HepG2 (cell line): Measurements from ENCODE around the gene RAB28. TPM values are rescaled to one million over a fixed set of nuclear protein-coding genes. Genes with fewer than 3 reads are reported as not detected.

Source experiments
- ATAC-seq: fragments of 200-7000 bp; cut with Tn5 transposase; 3 replicates; pipeline ENCODE4 v1.9.1; 2020; ENCODE audit warnings: mild to moderate bottlenecking, moderate library complexity
- BruUV-seq: library from RNA; stranded (reverse); fragments of 400-500 nt; replicated peaks from 2 replicates; lab custom pipeline; 2021; lab: Mats Ljungman, UMichigan
- CTCF ChIA-PET: fragments of 300-600 bp; formaldehyde crosslinking; extraction: SDS; loops from one replicate; lab custom pipeline; 2021; ENCODE audit warnings: low total read pairs, inconsistent platforms, low intra/inter-chr PET ratio; lab: Yijun Ruan, JAX
- POLR2A ChIA-PET: fragments of 350-600 bp; sonication (Branson Sonifier 250); formaldehyde crosslinking; loops from one replicate; lab custom pipeline; 2020; ENCODE audit warnings: antibody characterized with exemption, inconsistent platforms; lab: Yijun Ruan, JAX
- DNase-seq: peaks from one replicate; pipeline ENCODE4 v3.0.0-alpha.2; 2015; ENCODE audit warnings: low spot score
- FAIRE-seq: peaks from 3 replicates; lab custom pipeline; 2011; peaks lifted over from hg19 to GRCh38; lab: Jason Lieb, UNC
- H2AFZ ChIP-seq: one replicate; pipeline ENCODE4 v1.6.1; 2011; ENCODE audit warnings: low read length, inconsistent platforms
- H3K27ac ChIP-seq: fragments of 300-600 bp; 3 replicates; pipeline ENCODE4 v1.8.0; 2011; ENCODE audit warnings: mixed run types, mild to moderate bottlenecking, mixed read lengths, low read length, inconsistent platforms; ENCODE audit not compliant: insufficient read depth; ENCODE audit errors: extremely low read length
- H3K27me3 ChIP-seq, 2 experiments: fragments of 200-600 bp in 1 of 2; 2 replicates in 1 of 2; 3 replicates in 1 of 2; pipeline versions ENCODE4 v1.6.0 to v1.8.0; 2011; ENCODE audit warnings: low read length in 2 of 2, mild to moderate bottlenecking in 2 of 2, moderate library complexity in 2 of 2, inconsistent platforms in 1 of 2; ENCODE audit not compliant: insufficient read depth in 2 of 2, control insufficient read depth in 1 of 2
- H3K36me3 ChIP-seq, 2 experiments: fragments of 200-600 bp in 1 of 2; replicated peaks in 1 of 2; 2 replicates in 1 of 2; 3 replicates in 1 of 2; pipeline versions ENCODE4 v1.5.1 to v1.8.0; 2011; ENCODE audit warnings: low read length in 2 of 2, inconsistent platforms in 1 of 2; ENCODE audit not compliant: insufficient read depth in 2 of 2, control insufficient read depth in 1 of 2
- H3K4me1 ChIP-seq: 2 replicates; pipeline ENCODE4 v1.5.1; 2012; ENCODE audit warnings: low read length, inconsistent platforms; ENCODE audit not compliant: insufficient read depth
- H3K4me2 ChIP-seq: 2 replicates; pipeline ENCODE4 v1.6.0; 2011; ENCODE audit warnings: low read depth, low read length, inconsistent platforms
- H3K4me3 ChIP-seq, 3 experiments: fragments of 200-600 bp in 1 of 3; sonication (generic), shearing (Covaris generic) in 1 of 3; replicated peaks in 1 of 3; 2 replicates each; pipeline ENCODE4 v1.5.1; 2011 to 2016; ENCODE audit warnings: low read length in 3 of 3, inconsistent platforms in 2 of 3, low read depth in 2 of 3, mild to moderate bottlenecking in 2 of 3, control low read depth in 1 of 3, mixed read lengths in 1 of 3; ENCODE audit not compliant: insufficient read depth in 1 of 3
- H3K79me2 ChIP-seq: one replicate; pipeline ENCODE4 v1.6.1; 2011; ENCODE audit warnings: low read length, inconsistent platforms; ENCODE audit not compliant: insufficient read depth
- H3K9ac ChIP-seq: 2 replicates; pipeline ENCODE4 v1.6.0; 2011; ENCODE audit warnings: mild to moderate bottlenecking, low read depth, low read length, inconsistent platforms; ENCODE audit not compliant: insufficient read depth
- H3K9me3 ChIP-seq: 2 replicates; pipeline ENCODE4 v1.5.1; 2012; ENCODE audit warnings: mild to moderate bottlenecking, low read length
- H4K20me1 ChIP-seq: 2 replicates; pipeline ENCODE4 v1.6.0; 2011; ENCODE audit warnings: inconsistent platforms, mild to moderate bottlenecking, low read length, moderate library complexity; ENCODE audit not compliant: insufficient read depth
- ARID2 ChIP-seq: sonication (generic); formaldehyde crosslinking; IDR thresholded peaks from 2 replicates; pipeline ENCODE4 v1.8.1; 2022; ENCODE audit warnings: mild to moderate bottlenecking, missing genetic modification reagents, borderline replicate concordance
- ATM ChIP-seq: fragments of 450-650 bp; IDR thresholded peaks from 2 replicates; pipeline ENCODE4 v1.7.1; 2017; ENCODE audit warnings: mild to moderate bottlenecking, borderline replicate concordance
- CREB1 ChIP-seq, 2 experiments: fragments of 450-650 bp in 1 of 2; IDR thresholded peaks; 2 replicates each; pipeline ENCODE4 v1.6.1; 2016 to 2017; ENCODE audit warnings: control low read depth in 1 of 2, mild to moderate bottlenecking in 1 of 2, missing compliant biosample characterization in 1 of 2, missing genetic modification characterization in 1 of 2
- DPF2 ChIP-seq: sonication (generic); formaldehyde crosslinking; IDR thresholded peaks from 2 replicates; pipeline ENCODE4 v1.4.0; 2020; ENCODE audit warnings: mild to moderate bottlenecking, low read depth, missing genetic modification reagents, borderline replicate concordance
- FOSL1 ChIP-seq: sonication (generic); formaldehyde crosslinking; IDR thresholded peaks from 2 replicates; pipeline ENCODE4 v1.9.0; 2021; ENCODE audit warnings: missing genetic modification reagents, borderline replicate concordance
- KDM2A ChIP-seq: sonication (generic); formaldehyde crosslinking; IDR thresholded peaks from 2 replicates; pipeline ENCODE4 v1.4.0; 2020; ENCODE audit warnings: low read depth, missing genetic modification reagents, borderline replicate concordance
- MAFG ChIP-seq: sonication (generic); formaldehyde crosslinking; IDR thresholded peaks from 2 replicates; pipeline ENCODE4 v1.5.1; 2020; ENCODE audit warnings: mild to moderate bottlenecking, missing genetic modification reagents
- NFATC3 ChIP-seq: sonication (generic); formaldehyde crosslinking; IDR thresholded peaks from 2 replicates; pipeline ENCODE4 v1.5.1; 2020; ENCODE audit warnings: mild to moderate bottlenecking, missing genetic modification reagents
- RARA ChIP-seq: IDR thresholded peaks from 2 replicates; pipeline ENCODE4 v1.6.1; 2016; ENCODE audit warnings: missing genetic modification reagents, missing compliant biosample characterization
- SMC3 ChIP-seq: IDR thresholded peaks from 2 replicates; pipeline ENCODE4 v1.6.1; 2011; ENCODE audit warnings: low read length, improper control_type of control experiment
- THAP11 ChIP-seq: IDR thresholded peaks from 2 replicates; pipeline ENCODE4 v1.6.1; 2016; ENCODE audit warnings: missing biosample characterization, missing genetic modification reagents
- WIZ ChIP-seq: sonication (generic); formaldehyde crosslinking; IDR thresholded peaks from 2 replicates; pipeline ENCODE4 v1.5.1; 2020; ENCODE audit warnings: mild to moderate bottlenecking, missing genetic modification reagents
- ZNF12 ChIP-seq: sonication (generic); formaldehyde crosslinking; IDR thresholded peaks from 2 replicates; pipeline ENCODE4 v1.5.0; 2020; ENCODE audit warnings: missing genetic modification reagents
- ZNF614 ChIP-seq: IDR thresholded peaks from 2 replicates; pipeline ENCODE4 v1.6.1; 2018; ENCODE audit warnings: missing biosample characterization, missing genetic modification reagents, inconsistent platforms, borderline replicate concordance
- ZNF672 ChIP-seq: sonication (generic); formaldehyde crosslinking; IDR thresholded peaks from 2 replicates; pipeline ENCODE4 v1.8.1; 2022; ENCODE audit warnings: missing genetic modification reagents
- ZNF75D ChIP-seq: sonication (generic); formaldehyde crosslinking; IDR thresholded peaks from 2 replicates; pipeline ENCODE4 v1.8.1; 2023; ENCODE audit warnings: missing genetic modification reagents, mild to moderate bottlenecking, borderline replicate concordance
- WGBS: methylation state at CpG from one replicate; pipeline ENCODE4 v1.1.6; 2017; ENCODE audit warnings: low lambda C conversion rate; 5-methylcytosine and 5-hydroxymethylcytosine counted together
- in situ Hi-C: cut with HindIII; loops from 2 replicates; pipeline ENCODE4 v1.10.0; 2017; ENCODE audit warnings: low pct_unique_long_range_greater_than_20kb; ENCODE audit not compliant: extremely low pct_ligation_motif_present
- intact Hi-C: fragments of 100-400 bp; cut with micrococcal nuclease; formaldehyde crosslinking; loops from one replicate; pipeline ENCODE4 v1.10.0; 2022; ENCODE audit not compliant: unreplicated experiment
- polyA plus RNA-seq, 8 experiments: library from polyadenylated mRNA; depleted of rRNA in 3 of 8; stranded (reverse) in 7 of 8; unstranded in 1 of 8; fragments of >200 nt; fragmentation: Illumina TruSeq in 4 of 8; extraction: Trizol in 4 of 8; gene quantifications; 2 replicates each; pipeline versions ENCODE4 v1.2.1 to v1.2.3, GENCODE V29; 2011 to 2016; ENCODE audit warnings: low read depth in 4 of 8, missing spikeins in 1 of 8, mixed read lengths in 1 of 8; ENCODE audit not compliant: insufficient read depth in 1 of 8
- total RNA-seq, 5 experiments: library from RNA; depleted of rRNA; stranded (reverse); fragments of >200 nt; fragmentation: Illumina TruSeq; extraction: Trizol; gene quantifications; 2 replicates each; pipeline ENCODE4 v1.2.3, GENCODE V29; 2016; ENCODE audit warnings: low read depth in 1 of 5
- TF ChIP-seq, protein P1 (sequence below): IDR thresholded peaks from 2 replicates; pipeline ENCODE4 v1.6.1; 2016; ENCODE audit warnings: mild to moderate bottlenecking, missing biosample characterization, missing genetic modification reagents
- TF ChIP-seq, protein P2 (sequence below): sonication (generic); formaldehyde crosslinking; IDR thresholded peaks from 2 replicates; pipeline ENCODE4 v1.4.0; 2020; ENCODE audit warnings: missing genetic modification reagents, mild to moderate bottlenecking, borderline replicate concordance

Gene RAB28
- total and polyA plus RNA-seq, 2 of the 13 experiments (the other 11 are each of a cell fraction or from before 2014, with no cell fraction given): 11.8 to 18.2 TPM

DNA sequence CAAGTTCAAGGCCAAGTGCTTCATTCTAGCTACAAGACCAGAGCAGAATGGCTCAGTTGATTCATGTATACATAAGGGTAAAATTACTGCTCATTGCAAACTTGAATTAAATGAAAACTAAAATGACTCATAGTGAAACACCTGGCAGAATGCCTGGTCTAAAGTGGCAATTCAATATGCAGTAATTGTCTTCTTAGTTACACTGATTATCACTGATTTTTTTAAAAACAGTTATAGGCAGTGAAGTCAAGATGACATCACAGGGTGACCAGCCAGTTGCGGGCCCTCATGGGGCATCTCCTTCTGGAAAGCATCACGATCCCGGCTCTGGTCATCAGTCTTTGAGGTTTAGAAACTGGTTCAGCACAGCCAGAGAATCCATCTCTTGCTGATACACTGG lies 154.2 kb downstream of the RAB28 start:
- DNase-seq: no peak
- TF ChIP-seq RARA (no peak), CREB1 (IDR thresholded peaks at IDR 0.05) (0 out of 2 replicates have a peak, but pooled peaks have one; percentile 9), CREB1 (CRISPR knock-in tag; IDR thresholded peaks at IDR 0.05) (no peak)
- TF ChIP-seq, protein P1, sequence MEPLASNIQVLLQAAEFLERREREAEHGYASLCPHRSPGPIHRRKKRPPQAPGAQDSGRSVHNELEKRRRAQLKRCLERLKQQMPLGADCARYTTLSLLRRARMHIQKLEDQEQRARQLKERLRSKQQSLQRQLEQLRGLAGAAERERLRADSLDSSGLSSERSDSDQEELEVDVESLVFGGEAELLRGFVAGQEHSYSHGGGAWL (CRISPR knock-in tag): no peak
- H4K20me1 ChIP-seq: no peaks in the 10 kb centered on the region
- in situ Hi-C loops: no loop called here
- no peaks in the 10 kb centered on the region for H3K9me3 ChIP-seq
- FAIRE-seq: no peak
- H3K4me1 ChIP-seq: peaks cover 9% of the 10 kb centered on the region; the same call in 1 of the 2 replicates
- no peak overlapping the region for H2AFZ ChIP-seq
- CTCF ChIA-PET: no interaction called here
- H3K79me2 ChIP-seq: no peaks in the 10 kb centered on the region
- POLR2A ChIA-PET: no interaction called here
- intact Hi-C loops: no loop called here
- H3K4me2 ChIP-seq: no peak overlapping the region
- no peak for ATAC-seq
- 100% methylated on average over 3 of the region's 3 CpGs for WGBS
- H3K27me3 ChIP-seq: no peaks in the 10 kb centered on the region
- BruUV-seq: no TSS peak
- H3K9ac ChIP-seq: no peak overlapping the region
- H3K4me3 ChIP-seq: no peak overlapping the region
- H3K36me3 ChIP-seq: no peaks in the 10 kb centered on the region
- no peak overlapping the region for H3K27ac ChIP-seq

GRCh38 chr4:13329340-13329850 lies 154.7 kb downstream of the RAB28 start:
- no peaks in the 10 kb centered on the region for H4K20me1 ChIP-seq
- H3K79me2 ChIP-seq: no peaks in the 10 kb centered on the region
- H3K9ac ChIP-seq: no peak overlapping the region
- in situ Hi-C loops (no loop called here), intact Hi-C loops (no loop called here)
- H3K4me3 ChIP-seq: no peak overlapping the region
- no peaks in the 10 kb centered on the region for H3K36me3 ChIP-seq
- DNase-seq: no peak
- CTCF ChIA-PET: no interaction called here
- peaks cover 9% of the 10 kb centered on the region; the same call in 1 of the 2 replicates for H3K4me1 ChIP-seq
- FAIRE-seq: no peak
- no peaks in the 10 kb centered on the region for H3K27me3 ChIP-seq
- BruUV-seq: no TSS peak
- ATAC-seq: no peak
- no peaks in the 10 kb centered on the region for H3K9me3 ChIP-seq
- POLR2A ChIA-PET: no interaction called here
- 74% methylated on average over 1 of the region's 1 CpG for WGBS
- H3K4me2 ChIP-seq: no peak overlapping the region
- H3K27ac ChIP-seq: no peak overlapping the region
- no peak overlapping the region for H2AFZ ChIP-seq
- TF ChIP-seq KDM2A (no peak), SMC3 (no peak), NFATC3 (no peak), THAP11 (no peak), FOSL1 (no peak), MAFG (CRISPR knock-in tag) (no peak), WIZ (CRISPR knock-in tag) (no peak), ARID2 (CRISPR knock-in tag) (no peak), ZNF12 (CRISPR knock-in tag) (no peak), ZNF672 (CRISPR knock-in tag) (no peak), ATM (no peak), DPF2 (no peak), ZNF75D (no peak), ZNF614 (CRISPR knock-in tag) (no peak)
- TF ChIP-seq, protein P2, sequence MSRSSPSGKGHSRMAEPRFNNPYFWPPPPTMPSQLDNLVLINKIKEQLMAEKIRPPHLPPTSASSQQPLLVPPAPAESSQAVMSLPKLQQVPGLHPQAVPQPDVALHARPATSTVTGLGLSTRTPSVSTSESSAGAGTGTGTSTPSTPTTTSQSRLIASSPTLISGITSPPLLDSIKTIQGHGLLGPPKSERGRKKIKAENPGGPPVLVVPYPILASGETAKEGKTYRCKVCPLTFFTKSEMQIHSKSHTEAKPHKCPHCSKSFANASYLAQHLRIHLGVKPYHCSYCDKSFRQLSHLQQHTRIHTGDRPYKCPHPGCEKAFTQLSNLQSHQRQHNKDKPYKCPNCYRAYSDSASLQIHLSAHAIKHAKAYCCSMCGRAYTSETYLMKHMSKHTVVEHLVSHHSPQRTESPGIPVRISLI (CRISPR knock-in tag): no peak
